Naive thymus-derived CD4-positive, alpha-beta T cell (primary cell): ENCODE data around the gene CPE. TPM values are rescaled to one million over a fixed set of nuclear protein-coding genes. Genes with fewer than 3 reads are reported as not detected.

Experiments used
- ATAC-seq: fragments of 150-1000 bp; cut with Tn5 transposase; 2 replicates; pipeline ENCODE4 v1.10.0; 2021; ENCODE audit warnings: mild to moderate bottlenecking, moderate library complexity
- CTCF ChIA-PET: fragments of 350-600 bp; sonication (Branson Sonifier 250); formaldehyde crosslinking; loops from one replicate; lab custom pipeline; 2021; ENCODE audit warnings: antibody characterized with exemption; lab: Charles Lee
- POLR2A ChIA-PET: fragments of 350-600 bp; sonication (Branson Sonifier 250); formaldehyde crosslinking; loops from one replicate; lab custom pipeline; 2021; ENCODE audit warnings: antibody characterized with exemption, inconsistent platforms; lab: Charles Lee
- DNase-seq, 9 donors: peaks; one replicate each; pipeline versions ENCODE4 v3.0.0 to v3.0.0-alpha.2; 2020 to 2022; ENCODE audit warnings: mixed read lengths in 1 of 9
- H3K27ac ChIP-seq: one replicate; pipeline ENCODE4 v1.7.0; 2013; ENCODE audit warnings: mild to moderate bottlenecking, low read depth, low read length, moderate library complexity
- H3K27me3 ChIP-seq, 2 donors: one replicate each; pipeline ENCODE4 v1.7.0; 2013; ENCODE audit warnings: low read length in 2 of 2, mild to moderate bottlenecking in 2 of 2, moderate library complexity in 2 of 2; ENCODE audit not compliant: control insufficient read depth in 2 of 2, insufficient read depth in 2 of 2
- H3K36me3 ChIP-seq, 3 experiments: 1 replicate in 2 of 3; 2 replicates in 1 of 3; pipeline ENCODE4 v1.7.0; 2013; ENCODE audit warnings: low read length in 3 of 3, mild to moderate bottlenecking in 3 of 3, moderate library complexity in 1 of 3; ENCODE audit not compliant: insufficient read depth in 3 of 3, control insufficient read depth in 2 of 3
- H3K4me1 ChIP-seq, 2 donors: one replicate each; pipeline ENCODE4 v1.7.0; 2013; ENCODE audit warnings: low read length in 2 of 2, mild to moderate bottlenecking in 2 of 2, moderate library complexity in 1 of 2; ENCODE audit not compliant: control insufficient read depth in 2 of 2, insufficient read depth in 2 of 2
- H3K4me3 ChIP-seq: 2 replicates; pipeline ENCODE4 v1.7.0; 2013; ENCODE audit warnings: mild to moderate bottlenecking, low read length
- H3K9me3 ChIP-seq, 3 experiments: 1 replicate in 2 of 3; 2 replicates in 1 of 3; pipeline ENCODE4 v1.7.0; 2013; ENCODE audit warnings: low read length in 3 of 3; ENCODE audit not compliant: control insufficient read depth in 2 of 3
- H3K27ac Mint-ChIP-seq, 9 donors: one replicate each; pipeline ENCODE4 v1.8.0; 2020 to 2022; ENCODE audit warnings: mixed read lengths in 9 of 9, mild to moderate bottlenecking in 8 of 9, moderate library complexity in 5 of 9, inconsistent platforms in 2 of 9
- H3K27me3 Mint-ChIP-seq, 5 donors: one replicate each; pipeline ENCODE4 v1.8.0; 2021 to 2022; ENCODE audit warnings: mixed read lengths in 5 of 5, mild to moderate bottlenecking in 1 of 5
- H3K36me3 Mint-ChIP-seq, 5 donors: one replicate each; pipeline ENCODE4 v1.8.0; 2020 to 2022; ENCODE audit warnings: mixed read lengths in 5 of 5, mild to moderate bottlenecking in 3 of 5, inconsistent platforms in 1 of 5
- H3K4me1 Mint-ChIP-seq, 7 donors: one replicate each; pipeline ENCODE4 v1.8.0; 2020 to 2022; ENCODE audit warnings: mixed read lengths in 7 of 7, mild to moderate bottlenecking in 3 of 7, inconsistent platforms in 1 of 7
- H3K4me3 Mint-ChIP-seq, 10 donors: one replicate each; pipeline ENCODE4 v1.8.0; 2020 to 2022; ENCODE audit warnings: mild to moderate bottlenecking in 10 of 10, mixed read lengths in 10 of 10, moderate library complexity in 6 of 10, inconsistent platforms in 2 of 10
- H3K9me3 Mint-ChIP-seq, 11 donors: one replicate each; pipeline ENCODE4 v1.8.0; 2020 to 2022; ENCODE audit warnings: mixed read lengths in 11 of 11, mild to moderate bottlenecking in 4 of 11, inconsistent platforms in 1 of 11, moderate library complexity in 1 of 11
- intact Hi-C, 2 donors: fragments of 100-400 bp; cut with micrococcal nuclease; formaldehyde crosslinking; loops; one replicate each; pipeline ENCODE4 v1.15.1; 2023
- polyA plus RNA-seq, 2 donors: library from polyadenylated mRNA; unstranded; fragments of 300-500 nt; fragmentation: Illumina TruSeq; gene quantifications; one replicate each; pipeline ENCODE4 v1.2.3, GENCODE V29; 2021
- total RNA-seq, 6 experiments: library from RNA in 5 of 6; stranded (reverse) in 5 of 6; gene quantifications; 1 replicate in 5 of 6; 2 replicates in 1 of 6; pipeline ENCODE4 v1.2.3 and lab custom pipeline; 2021 to 2026

The CPE gene
- total and polyA plus RNA-seq, 7 experiments from 2014 or later: 0.09 to 0.10 TPM; not detected in 5

DNA sequence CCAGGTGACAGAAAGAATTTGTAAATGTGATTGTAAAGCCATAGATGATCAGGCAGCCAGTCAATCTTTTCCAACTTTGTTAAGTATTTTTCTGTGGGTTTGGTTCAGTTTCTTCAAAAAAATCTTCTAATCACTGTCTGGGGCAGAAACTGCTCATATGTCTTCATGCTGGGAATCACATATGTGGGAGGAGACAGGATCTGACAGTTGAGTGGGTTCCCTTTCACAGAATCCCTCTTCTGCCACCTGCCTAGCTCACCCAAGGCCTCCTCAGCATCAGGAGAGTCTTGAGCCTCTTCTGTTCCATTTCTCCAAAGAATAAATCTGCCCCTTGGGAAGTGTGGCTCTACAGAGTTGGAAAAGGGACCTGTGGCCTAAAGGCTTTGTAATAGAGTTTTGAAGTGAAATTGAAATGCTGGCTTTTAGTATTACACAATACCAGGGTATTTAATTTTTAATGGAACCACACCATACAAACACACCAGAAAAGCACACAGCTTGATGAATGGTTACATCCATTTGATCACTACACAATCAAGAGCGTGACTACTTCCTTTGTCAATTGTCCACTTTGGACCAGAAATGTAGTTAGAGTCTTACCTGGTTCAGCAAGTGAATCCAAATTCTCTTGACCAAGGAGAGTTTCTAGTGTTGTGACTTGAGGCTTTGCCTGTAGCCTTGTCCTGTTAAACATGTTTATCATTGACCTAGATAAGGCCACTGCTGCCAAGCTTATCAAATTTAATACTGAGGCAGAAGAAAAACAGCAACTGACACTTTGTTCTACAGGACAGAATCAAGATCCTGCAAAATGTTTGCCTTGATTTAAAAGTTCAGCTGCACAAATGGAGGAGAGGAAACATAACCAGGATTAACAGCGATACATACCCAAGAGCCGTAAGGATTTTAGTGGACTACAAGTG is 30.9 kb upstream of the CPE start:
- CTCF ChIA-PET: no interaction called here
- Histone ChIP-seq H3K9me3 (no peaks in the 10 kb centered on the region), H3K4me3 (no peak overlapping the region), H3K27me3 (no peaks in the 10 kb centered on the region), H3K4me1 (no peaks in the 10 kb centered on the region), H3K27ac (no peak overlapping the region), H3K36me3 (no peaks in the 10 kb centered on the region)
- peaks cover 0 to 5% (median 4%) of the 10 kb centered on the region in 5 donors for H3K27me3 Mint-ChIP-seq
- DNase-seq (no peak), ATAC-seq (no peak)
- no peak overlapping the region for H3K4me3 Mint-ChIP-seq
- no peak overlapping the region for H3K27ac Mint-ChIP-seq
- no peaks in the 10 kb centered on the region for H3K9me3 Mint-ChIP-seq
- H3K4me1 Mint-ChIP-seq: peaks cover 0 to 3% (median 0%) of the 10 kb centered on the region in 7 donors
- intact Hi-C loops: loop anchor here in 1 of 2 donors (10.0 kb wide), 1 partner anchor 117 kb away; no protein-coding TSS in a partner anchor
- POLR2A ChIA-PET: no interaction called here
- H3K36me3 Mint-ChIP-seq: no peaks in the 10 kb centered on the region

DNA sequence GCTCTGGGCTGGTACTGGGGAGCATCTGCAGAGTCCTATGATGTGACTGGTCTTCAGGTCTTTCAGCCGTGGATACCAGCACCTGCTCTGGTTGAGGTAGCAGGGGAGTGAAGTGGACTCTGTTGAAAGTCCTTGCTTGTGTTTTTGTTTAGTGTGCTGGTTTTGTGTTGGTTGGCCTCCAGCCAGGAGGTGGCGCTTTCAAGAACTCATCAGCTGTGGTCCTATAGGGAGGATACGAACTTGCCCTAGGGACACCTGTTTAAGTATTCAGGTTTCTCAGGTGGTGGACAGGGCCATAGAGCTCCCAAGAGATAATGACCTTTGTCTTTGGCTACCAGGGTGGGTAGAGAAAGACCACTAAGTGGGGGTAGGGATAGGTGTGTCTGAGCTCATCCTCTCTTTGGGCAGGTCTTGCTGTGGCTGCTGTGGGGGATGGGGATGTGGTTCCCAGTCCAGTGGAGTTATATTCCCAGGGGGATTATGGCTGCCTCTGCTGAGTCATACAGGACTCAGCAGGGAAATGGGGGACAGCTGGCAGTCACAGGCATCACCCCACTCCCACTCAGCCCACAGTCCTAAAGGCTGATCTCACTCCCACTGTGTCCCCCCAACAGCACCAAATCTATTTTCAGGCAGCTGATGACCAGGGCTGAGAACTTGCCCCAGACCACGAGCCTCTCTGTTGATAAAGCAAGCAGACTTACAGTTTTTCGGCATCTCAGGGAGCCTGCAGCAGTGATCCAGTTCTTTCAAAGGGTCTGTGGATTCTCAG is 27.3 kb upstream of the CPE start:
- H3K9me3 ChIP-seq: no peaks in the 10 kb centered on the region
- DNase-seq: no peak
- Mint-ChIP-seq H3K9me3 (no peaks in the 10 kb centered on the region), H3K4me1 (peaks cover 0 to 2% (median 0%) of the 10 kb centered on the region in 7 donors), H3K27me3 (peaks cover 0 to 17% (median 7%) of the 10 kb centered on the region in 5 donors), H3K27ac (no peak overlapping the region), H3K4me3 (no peak overlapping the region), H3K36me3 (peaks cover 0 to 4% (median 0%) of the 10 kb centered on the region in 5 donors)
- no peak overlapping the region for H3K27ac ChIP-seq
- H3K36me3 ChIP-seq: no peaks in the 10 kb centered on the region
- no peak overlapping the region for H3K4me3 ChIP-seq
- H3K27me3 ChIP-seq: no peaks in the 10 kb centered on the region
- intact Hi-C loops: loop anchor here in 1 of 2 donors (5.0 kb wide), 1 partner anchor 111 kb away; no protein-coding TSS in a partner anchor
- H3K4me1 ChIP-seq: no peaks in the 10 kb centered on the region
- ATAC-seq: no peak
- POLR2A ChIA-PET: no interaction called here
- CTCF ChIA-PET: no interaction called here

DNA sequence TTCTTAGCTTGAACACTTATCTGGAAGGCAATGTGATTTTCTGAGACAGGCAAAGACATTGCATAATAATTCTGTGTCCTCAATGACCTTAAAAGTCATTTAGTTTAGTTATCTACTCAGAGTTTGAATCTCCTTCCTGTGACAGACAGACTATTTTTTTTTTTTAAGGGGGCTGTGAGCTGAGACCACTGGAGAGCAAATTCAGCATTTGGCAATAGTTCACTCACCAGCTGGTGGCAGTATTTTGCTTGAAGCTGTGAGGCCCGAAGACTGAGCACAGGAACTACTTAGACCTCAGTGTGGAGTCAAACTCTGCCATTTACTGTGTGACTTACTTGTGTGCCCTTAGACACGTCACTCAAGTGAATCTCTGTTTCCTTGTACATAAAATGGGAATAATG is 22.9 kb upstream of the CPE start:
- ATAC-seq (no peak), DNase-seq (no peak)
- Mint-ChIP-seq H3K4me1 (peaks cover 0 to 2% (median 0%) of the 10 kb centered on the region in 7 donors), H3K27me3 (peaks cover 11 to 42% (median 26%) of the 10 kb centered on the region in 5 donors), H3K27ac (no peak overlapping the region), H3K9me3 (no peaks in the 10 kb centered on the region), H3K4me3 (no peak overlapping the region), H3K36me3 (peaks cover 0 to 4% (median 0%) of the 10 kb centered on the region in 5 donors)
- no peaks in the 10 kb centered on the region for H3K36me3 ChIP-seq
- ChIA-PET POLR2A (interaction anchor here (1.2 kb wide), 1 partner anchor 29 kb away, joined by 4 read pairs; the partner anchor contains the start of gene MSMO1), CTCF (interaction anchor here (1.3 kb wide), 1 partner anchor 109 kb away, joined by 6 read pairs; no protein-coding TSS in a partner anchor)
- no peaks in the 10 kb centered on the region for H3K9me3 ChIP-seq
- H3K27ac ChIP-seq: no peak overlapping the region
- intact Hi-C loops: no loop called here
- H3K4me3 ChIP-seq: no peak overlapping the region
- H3K27me3 ChIP-seq: no peaks in the 10 kb centered on the region
- no peaks in the 10 kb centered on the region for H3K4me1 ChIP-seq

DNA sequence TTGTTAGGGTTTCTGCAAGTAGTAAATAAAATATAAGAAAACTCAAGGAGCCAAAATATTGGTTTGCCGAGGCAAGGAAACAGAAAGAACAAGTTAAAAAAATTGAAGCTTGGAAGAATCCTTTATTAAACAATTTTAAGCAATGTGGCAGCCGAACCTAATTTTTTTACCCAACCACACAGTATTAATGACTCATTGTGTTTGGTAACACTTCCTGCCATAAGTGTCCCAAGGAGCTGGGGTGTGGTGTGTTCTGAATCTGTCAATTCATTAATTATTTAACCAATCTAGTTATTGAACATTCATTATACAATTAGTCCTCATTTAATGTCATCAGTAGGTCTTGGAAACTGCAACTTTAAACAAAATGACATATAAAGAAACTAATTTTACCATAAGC is 19.3 kb upstream of the CPE start:
- Mint-ChIP-seq H3K27me3 (peaks cover 19 to 44% (median 31%) of the 10 kb centered on the region in 5 donors), H3K27ac (no peak overlapping the region), H3K36me3 (peaks cover 0 to 4% (median 0%) of the 10 kb centered on the region in 5 donors), H3K9me3 (no peaks in the 10 kb centered on the region), H3K4me1 (peaks cover 0 to 3% (median 0%) of the 10 kb centered on the region in 7 donors), H3K4me3 (no peak overlapping the region)
- H3K4me3 ChIP-seq: no peak overlapping the region
- ChIA-PET POLR2A (interaction anchor here (0.7 to 1.2 kb wide), 2 partner anchors 9 to 157 kb away, joined by 3 read pairs; no protein-coding TSS in a partner anchor), CTCF (interaction anchor here (0.9 kb wide), 1 partner anchor 179 kb away, joined by 3 read pairs; no protein-coding TSS in a partner anchor)
- H3K4me1 ChIP-seq: no peaks in the 10 kb centered on the region
- intact Hi-C loops: no loop called here
- DNase-seq: no peak
- no peaks in the 10 kb centered on the region for H3K27me3 ChIP-seq
- no peaks in the 10 kb centered on the region for H3K9me3 ChIP-seq
- peak; percentile 54 for ATAC-seq
- H3K36me3 ChIP-seq: no peaks in the 10 kb centered on the region
- H3K27ac ChIP-seq: no peak overlapping the region

DNA sequence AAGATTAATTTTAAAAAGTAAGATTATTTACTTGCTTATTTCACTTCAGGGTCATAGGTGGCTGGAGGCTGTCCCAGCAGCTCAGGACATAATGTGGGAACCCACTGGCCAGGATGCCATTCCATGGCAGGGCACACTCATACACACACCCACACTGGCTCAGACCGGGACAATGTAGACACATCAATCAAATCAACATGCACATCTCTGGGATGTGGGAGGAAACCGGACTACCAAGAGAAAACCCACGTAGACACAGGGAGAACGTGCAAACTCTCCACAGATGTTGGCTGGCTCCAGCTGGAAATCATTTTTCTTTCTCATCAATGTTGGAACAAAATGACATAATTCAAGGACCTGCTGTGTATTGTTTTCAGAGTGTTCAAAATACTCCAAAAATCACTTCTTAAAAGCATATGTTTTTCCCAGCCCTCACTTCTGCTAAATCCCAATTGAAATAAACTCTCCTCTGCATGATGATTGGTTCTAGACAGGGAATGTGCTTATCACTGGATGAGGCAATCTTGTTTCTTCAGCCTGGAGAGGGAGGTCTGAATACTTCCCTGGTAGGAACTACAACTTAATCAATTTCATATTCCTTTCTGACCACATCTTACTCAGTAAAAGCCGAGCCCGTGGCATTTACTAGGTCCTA is 18.6 kb upstream of the CPE start:
- H3K36me3 Mint-ChIP-seq: peaks cover 0 to 4% (median 0%) of the 10 kb centered on the region in 5 donors
- no peaks in the 10 kb centered on the region for H3K9me3 ChIP-seq
- no peak overlapping the region for H3K4me3 Mint-ChIP-seq
- H3K4me1 ChIP-seq: no peaks in the 10 kb centered on the region
- H3K4me3 ChIP-seq: no peak overlapping the region
- peaks cover 19 to 44% (median 31%) of the 10 kb centered on the region in 5 donors for H3K27me3 Mint-ChIP-seq
- no peak for DNase-seq
- no peaks in the 10 kb centered on the region for H3K9me3 Mint-ChIP-seq
- ChIA-PET POLR2A (interaction anchor here (0.7 to 1.2 kb wide), 2 partner anchors 10 to 158 kb away, joined by 3 read pairs; no protein-coding TSS in a partner anchor), CTCF (no interaction called here)
- no peaks in the 10 kb centered on the region for H3K36me3 ChIP-seq
- H3K27ac Mint-ChIP-seq: no peak overlapping the region
- no peaks in the 10 kb centered on the region for H3K27me3 ChIP-seq
- peaks cover 0 to 3% (median 0%) of the 10 kb centered on the region in 7 donors for H3K4me1 Mint-ChIP-seq
- no peak overlapping the region for H3K27ac ChIP-seq
- ATAC-seq: no peak
- intact Hi-C loops: no loop called here
